Esophagus muscularis mucosa (tissue), 4 donors: Measurements from ENCODE around the gene OGDH. TPM values are rescaled to one million over a fixed set of nuclear protein-coding genes. Genes with fewer than 3 reads are reported as not detected.
A peak's percentile ranks its signal among the peaks of the same experiment; 100 is the strongest.

Experiments used
- DNase-seq: peaks from one replicate; pipeline ENCODE4 v3.0.0-alpha.2; 2017; ENCODE audit errors: extremely low spot score
- H3K27ac ChIP-seq, 4 donors: fragments of 200-600 bp; sonication (generic); replicated peaks in 1 of 4; 1 replicate in 3 of 4; 2 replicates in 1 of 4; pipeline ENCODE4 v1.5.1; 2016 to 2019; ENCODE audit warnings: mild to moderate bottlenecking in 1 of 4
- H3K27me3 ChIP-seq, 4 donors: fragments of 200-600 bp; sonication (generic); one replicate each; pipeline versions ENCODE4 v1.5.1 to v1.6.0; 2016 to 2019
- H3K36me3 ChIP-seq, 4 donors: fragments of 200-600 bp; sonication (generic); one replicate each; pipeline ENCODE4 v1.5.1; 2016 to 2019
- H3K4me1 ChIP-seq, 4 donors: fragments of 200-600 bp; sonication (generic); one replicate each; pipeline ENCODE4 v1.5.1; 2016 to 2019
- H3K4me3 ChIP-seq, 4 donors: fragments of 200-600 bp; sonication (generic); 1 replicate in 2 of 4; 2 replicates in 2 of 4; pipeline ENCODE4 v1.5.1; 2016 to 2019; ENCODE audit warnings: mild to moderate bottlenecking in 4 of 4, moderate library complexity in 1 of 4
- H3K9me3 ChIP-seq, 4 donors: fragments of 200-600 bp; sonication (generic); 1 replicate in 3 of 4; 2 replicates in 1 of 4; pipeline ENCODE4 v1.5.1; 2016 to 2019
- EP300 ChIP-seq: sonication (generic); formaldehyde crosslinking; IDR thresholded peaks from one replicate; pipeline ENCODE4 v1.6.1; 2017; ENCODE audit warnings: antibody characterized with exemption
- POLR2A ChIP-seq: fragments of 450-650 bp; IDR thresholded peaks from one replicate; pipeline ENCODE4 v1.6.1; 2017; ENCODE audit warnings: antibody characterized with exemption, moderate library complexity, mild to moderate bottlenecking, low read depth
- POLR2AphosphoS5 ChIP-seq, 2 donors: sonication (generic); formaldehyde crosslinking; IDR thresholded peaks; one replicate each; pipeline ENCODE4 v1.6.1; 2017; ENCODE audit warnings: antibody characterized with exemption in 2 of 2
- WGBS: methylation state at CpG from one replicate; pipeline ENCODE4 v1.1.5; 2018; 5-methylcytosine and 5-hydroxymethylcytosine counted together
- intact Hi-C: fragments of 100-400 bp; cut with DNase I; formaldehyde crosslinking; loops from one replicate; pipeline ENCODE4 v1.15.1; 2023
- total RNA-seq, 4 donors: library from RNA; depleted of rRNA; stranded (reverse); fragments of >200 nt; gene quantifications; one replicate each; pipeline versions ENCODE4 v1.1.0 to v1.2.1, GENCODE V29; 2016
- TF ChIP-seq, protein P1 (sequence below), 3 experiments: fragments of 200-600 bp in 2 of 3; fragments of 450-650 bp in 1 of 3; sonication (generic) in 2 of 3; IDR thresholded peaks; one replicate each; pipeline ENCODE4 v1.5.1; 2017 to 2019; ENCODE audit warnings: antibody characterized with exemption in 3 of 3, mild to moderate bottlenecking in 2 of 3, moderate library complexity in 1 of 3

The OGDH gene
- total RNA-seq = 100 to 1,000 TPM; 135 to 184 (median 145) TPM

DNA sequence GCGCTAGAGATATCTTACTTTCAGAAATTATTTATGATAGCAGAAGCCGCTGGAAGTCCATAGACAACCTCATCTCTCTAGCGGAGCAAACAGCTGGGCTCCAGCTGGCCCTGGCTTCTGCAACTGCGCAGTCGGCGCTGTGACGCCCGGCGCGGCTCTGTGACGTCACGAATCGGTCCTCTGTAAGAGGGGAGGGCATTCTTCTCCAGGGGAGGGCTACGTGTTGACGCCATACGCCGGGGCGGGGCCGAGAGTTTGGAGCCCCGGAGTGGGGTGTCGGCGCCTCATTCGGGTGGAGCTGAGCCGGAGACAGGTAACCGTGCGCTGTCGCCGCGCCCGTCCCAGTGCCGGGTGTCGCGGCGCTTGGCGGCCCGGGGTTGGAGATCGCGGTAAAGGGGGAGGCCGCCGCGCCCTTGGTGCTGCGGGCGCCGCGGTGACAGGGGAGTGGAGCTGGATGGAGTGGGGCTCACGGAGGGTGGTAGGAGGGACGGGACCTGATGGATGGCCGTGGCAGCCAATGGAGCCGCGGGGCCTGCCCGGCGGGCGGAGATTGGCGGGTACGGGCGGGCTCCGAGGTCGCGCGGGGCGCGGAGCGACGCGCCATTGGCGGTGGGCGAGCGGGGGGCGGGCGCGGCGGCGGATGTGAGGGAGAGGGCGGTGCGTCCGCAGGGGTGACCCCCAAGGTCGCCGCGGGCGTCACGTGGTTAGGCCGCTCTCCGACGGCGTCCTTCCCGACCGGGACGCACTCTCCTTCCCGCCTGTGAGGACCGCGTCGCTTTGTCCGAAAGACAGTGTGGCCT lies at the start of gene OGDH:
OGDH (plus strand) TSS at position 287 of the 800 bp plus-strand sequence. CDS start 17,717 bp downstream, outside the sequence.
- H3K27me3 ChIP-seq = no peaks in the 10 kb centered on the region
- no peaks in the 10 kb centered on the region for H3K9me3 ChIP-seq
- H3K27ac ChIP-seq = peak within 1 kb of the TSS; percentile 95 to 99 (median 98)
- intact Hi-C loops = loop anchor here (2.0 kb wide), 1 partner anchor 142 kb away; the partner anchor contains the start of gene ZMIZ2
- H3K36me3 ChIP-seq = peaks cover 0 to 4% (median 0%) of the 10 kb centered on the region in 4 donors
- H3K4me1 ChIP-seq = peaks cover 25 to 42% (median 36%) of the 10 kb centered on the region in 4 donors
- TF ChIP-seq, protein P1, sequence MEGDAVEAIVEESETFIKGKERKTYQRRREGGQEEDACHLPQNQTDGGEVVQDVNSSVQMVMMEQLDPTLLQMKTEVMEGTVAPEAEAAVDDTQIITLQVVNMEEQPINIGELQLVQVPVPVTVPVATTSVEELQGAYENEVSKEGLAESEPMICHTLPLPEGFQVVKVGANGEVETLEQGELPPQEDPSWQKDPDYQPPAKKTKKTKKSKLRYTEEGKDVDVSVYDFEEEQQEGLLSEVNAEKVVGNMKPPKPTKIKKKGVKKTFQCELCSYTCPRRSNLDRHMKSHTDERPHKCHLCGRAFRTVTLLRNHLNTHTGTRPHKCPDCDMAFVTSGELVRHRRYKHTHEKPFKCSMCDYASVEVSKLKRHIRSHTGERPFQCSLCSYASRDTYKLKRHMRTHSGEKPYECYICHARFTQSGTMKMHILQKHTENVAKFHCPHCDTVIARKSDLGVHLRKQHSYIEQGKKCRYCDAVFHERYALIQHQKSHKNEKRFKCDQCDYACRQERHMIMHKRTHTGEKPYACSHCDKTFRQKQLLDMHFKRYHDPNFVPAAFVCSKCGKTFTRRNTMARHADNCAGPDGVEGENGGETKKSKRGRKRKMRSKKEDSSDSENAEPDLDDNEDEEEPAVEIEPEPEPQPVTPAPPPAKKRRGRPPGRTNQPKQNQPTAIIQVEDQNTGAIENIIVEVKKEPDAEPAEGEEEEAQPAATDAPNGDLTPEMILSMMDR (IDR thresholded peaks at IDR 0.05) = no peak
- TF ChIP-seq EP300 (peak; percentile 74), POLR2AphosphoS5 (IDR thresholded peaks at IDR 0.05) (peak; percentile 99 to 100), POLR2A (peak; percentile 84)
- DNase-seq = peak; percentile 100
- 1% methylated on average over 32 of the region's 93 CpGs for WGBS
- H3K4me3 ChIP-seq = peak within 1 kb of the TSS; percentile 77 to 86 (median 82)

- peaks cover 0 to 9% (median 7%) of the 10 kb centered on the region in 4 donors for H3K4me1 ChIP-seq
- no peaks in the 10 kb centered on the region for H3K9me3 ChIP-seq
- H3K27ac ChIP-seq = no peak overlapping the region
- no peak overlapping the region for H3K4me3 ChIP-seq
- intact Hi-C loops = no loop called here
- no peaks in the 10 kb centered on the region for H3K27me3 ChIP-seq
- 83% methylated on average over 2 of the region's 2 CpGs for WGBS
- TF ChIP-seq, protein P1 (IDR thresholded peaks at IDR 0.05) = no peak
- TF ChIP-seq POLR2AphosphoS5 (IDR thresholded peaks at IDR 0.05) = no peak
- TF ChIP-seq POLR2A = no peak
- no peak for TF ChIP-seq EP300
- H3K36me3 ChIP-seq = no peaks in the 10 kb centered on the region
- no peak for DNase-seq
These were observed 48.9 kb upstream of the OGDH start for GRCh38 chr7:44557485-44557884.

DNA sequence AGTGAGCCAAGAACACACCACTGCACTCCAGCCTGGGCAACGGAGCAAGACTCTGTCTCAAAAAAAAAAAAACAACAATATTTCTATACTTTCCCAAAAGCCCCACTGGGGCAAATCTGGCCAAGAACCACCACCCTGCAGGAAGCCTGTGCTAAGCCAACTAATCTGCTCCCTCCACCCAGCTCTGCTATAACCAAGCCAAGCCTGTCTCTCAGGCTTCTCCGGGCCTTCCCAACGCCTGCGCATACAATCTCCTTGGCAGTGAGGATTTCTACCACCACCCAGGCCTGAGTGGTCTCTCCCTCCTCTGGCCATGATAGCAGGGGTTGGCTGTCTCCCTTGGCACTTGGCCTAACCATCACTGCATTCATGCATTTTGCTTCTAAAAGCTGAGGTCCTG lies 46.9 kb upstream of the OGDH start:
- Histone ChIP-seq H3K9me3 (no peaks in the 10 kb centered on the region), H3K27me3 (no peaks in the 10 kb centered on the region), H3K4me3 (no peak overlapping the region), H3K27ac (no peak overlapping the region), H3K4me1 (peaks cover 0 to 9% (median 7%) of the 10 kb centered on the region in 4 donors), H3K36me3 (peaks cover 4 to 17% (median 13%) of the 10 kb centered on the region in 4 donors)
- WGBS = 84% methylated on average over 4 of the region's 4 CpGs
- intact Hi-C loops = no loop called here
- DNase-seq = no peak
- TF ChIP-seq POLR2A = no peak
- TF ChIP-seq EP300 = no peak
- TF ChIP-seq POLR2AphosphoS5 (IDR thresholded peaks at IDR 0.05) = no peak
- TF ChIP-seq, protein P1 (IDR thresholded peaks at IDR 0.05) = no peak

GRCh38 chr7:44561481-44561880 lies 44.9 kb upstream of the OGDH start:
- peaks cover 4 to 17% (median 11%) of the 10 kb centered on the region in 4 donors for H3K4me1 ChIP-seq
- no peak overlapping the region for H3K27ac ChIP-seq
- no CpG with 5 or more reads among the region's 6 CpGs for WGBS
- H3K4me3 ChIP-seq = no peak overlapping the region
- H3K36me3 ChIP-seq = peaks cover 12 to 37% (median 33%) of the 10 kb centered on the region in 4 donors
- H3K9me3 ChIP-seq = no peaks in the 10 kb centered on the region
- DNase-seq = no peak
- intact Hi-C loops = no loop called here
- TF ChIP-seq POLR2AphosphoS5 (IDR thresholded peaks at IDR 0.05) (no peak), POLR2A (no peak), EP300 (no peak)
- TF ChIP-seq, protein P1 (IDR thresholded peaks at IDR 0.05) = no peak
- no peaks in the 10 kb centered on the region for H3K27me3 ChIP-seq
